GM13977 (cell line): ENCODE results near the gene TMEM163.
"Not testable (repeated sequence)": the region's sequence is repeated elsewhere in the genome, so short reads cannot be mapped to it uniquely, and the experiment has no call there.

Experiments
- DNase-seq: peaks from one replicate; pipeline ENCODE4 v3.0.0; 2012; ENCODE audit warnings: low spot score
- in situ Hi-C: fragments of 300-500 bp; cut with MboI; formaldehyde crosslinking; loops from one replicate; pipeline ENCODE4 v1.12.0; 2022; ENCODE audit warnings: low sequenced_read_pairs, low pct_unique_long_range_greater_than_20kb, mixed read lengths, inconsistent platforms; ENCODE audit not compliant: unreplicated experiment
- TF ChIP-seq, protein P1 (sequence below): IDR thresholded peaks from 2 replicates; pipeline ENCODE4 v1.5.1; 2012; ENCODE audit warnings: mild to moderate bottlenecking, control low read depth; ENCODE audit not compliant: insufficient read depth; ENCODE audit errors: extremely low read depth, missing control alignments

Gene TMEM163

DNA sequence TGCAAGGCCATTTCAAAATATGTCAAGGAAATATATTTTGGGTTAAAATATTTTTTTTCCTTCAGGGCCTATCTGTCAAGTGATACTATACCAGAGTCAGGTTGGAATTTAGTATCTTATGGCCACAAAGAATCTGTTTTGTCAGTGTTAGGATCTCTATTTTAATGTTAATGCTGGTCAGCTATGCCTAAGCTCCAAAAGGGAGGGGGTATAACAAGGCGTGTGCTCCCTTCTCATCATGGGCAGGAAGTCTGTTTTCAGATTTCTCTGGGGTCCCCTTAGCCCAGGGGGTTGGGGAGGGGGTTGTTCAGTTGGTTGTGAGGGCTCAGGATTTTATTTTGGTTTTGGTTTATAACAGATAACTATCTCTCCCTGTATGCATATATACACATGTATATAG, 126.4 kb downstream of the TMEM163 start:
- DNase-seq = no peak
- TF ChIP-seq, protein P1, sequence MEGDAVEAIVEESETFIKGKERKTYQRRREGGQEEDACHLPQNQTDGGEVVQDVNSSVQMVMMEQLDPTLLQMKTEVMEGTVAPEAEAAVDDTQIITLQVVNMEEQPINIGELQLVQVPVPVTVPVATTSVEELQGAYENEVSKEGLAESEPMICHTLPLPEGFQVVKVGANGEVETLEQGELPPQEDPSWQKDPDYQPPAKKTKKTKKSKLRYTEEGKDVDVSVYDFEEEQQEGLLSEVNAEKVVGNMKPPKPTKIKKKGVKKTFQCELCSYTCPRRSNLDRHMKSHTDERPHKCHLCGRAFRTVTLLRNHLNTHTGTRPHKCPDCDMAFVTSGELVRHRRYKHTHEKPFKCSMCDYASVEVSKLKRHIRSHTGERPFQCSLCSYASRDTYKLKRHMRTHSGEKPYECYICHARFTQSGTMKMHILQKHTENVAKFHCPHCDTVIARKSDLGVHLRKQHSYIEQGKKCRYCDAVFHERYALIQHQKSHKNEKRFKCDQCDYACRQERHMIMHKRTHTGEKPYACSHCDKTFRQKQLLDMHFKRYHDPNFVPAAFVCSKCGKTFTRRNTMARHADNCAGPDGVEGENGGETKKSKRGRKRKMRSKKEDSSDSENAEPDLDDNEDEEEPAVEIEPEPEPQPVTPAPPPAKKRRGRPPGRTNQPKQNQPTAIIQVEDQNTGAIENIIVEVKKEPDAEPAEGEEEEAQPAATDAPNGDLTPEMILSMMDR = no peak
- in situ Hi-C loops = no loop called here

DNA sequence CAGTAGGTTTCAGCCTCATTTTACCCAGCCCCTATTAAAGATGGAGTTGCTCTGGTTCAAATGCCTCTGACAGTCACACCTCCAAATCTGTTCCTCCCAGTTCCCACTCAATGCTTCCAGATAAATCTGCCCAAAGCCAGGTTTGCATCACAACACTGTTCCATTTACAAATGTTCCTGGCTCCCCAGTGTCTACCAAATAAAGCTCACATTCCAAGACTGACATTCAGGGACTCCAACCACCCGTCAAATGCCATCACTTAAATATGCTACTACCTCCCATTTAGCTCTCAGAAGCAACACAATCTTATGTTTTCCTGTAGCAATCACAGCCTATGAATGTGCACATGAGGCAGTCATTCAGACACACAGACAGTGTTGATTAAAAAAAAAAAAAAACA, 127.3 kb downstream of the TMEM163 start:
- TF ChIP-seq, protein P1 = no peak
- DNase-seq = no peak
- in situ Hi-C loops = no loop called here

DNA sequence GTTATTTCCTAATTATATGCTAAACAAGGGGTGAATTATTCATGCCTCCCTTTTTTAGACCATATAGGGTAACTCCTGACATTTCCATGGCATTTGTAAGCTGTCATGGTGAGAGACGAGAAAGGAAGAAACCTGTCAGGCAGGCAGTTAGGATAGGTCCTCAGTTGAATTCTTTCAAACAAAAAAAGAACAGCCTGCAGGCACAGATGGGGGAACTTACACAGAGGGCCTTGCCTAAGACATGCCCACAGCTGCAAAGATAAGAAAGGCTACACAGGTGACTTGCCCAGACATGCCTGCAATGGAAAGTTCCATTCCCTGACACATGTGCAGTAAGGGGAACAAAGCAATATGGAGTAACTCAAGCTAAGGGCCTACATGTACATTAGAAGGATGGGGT, 128.1 kb downstream of the TMEM163 start:
- TF ChIP-seq, protein P1 = no peak
- in situ Hi-C loops = no loop called here
- DNase-seq = no peak

DNA sequence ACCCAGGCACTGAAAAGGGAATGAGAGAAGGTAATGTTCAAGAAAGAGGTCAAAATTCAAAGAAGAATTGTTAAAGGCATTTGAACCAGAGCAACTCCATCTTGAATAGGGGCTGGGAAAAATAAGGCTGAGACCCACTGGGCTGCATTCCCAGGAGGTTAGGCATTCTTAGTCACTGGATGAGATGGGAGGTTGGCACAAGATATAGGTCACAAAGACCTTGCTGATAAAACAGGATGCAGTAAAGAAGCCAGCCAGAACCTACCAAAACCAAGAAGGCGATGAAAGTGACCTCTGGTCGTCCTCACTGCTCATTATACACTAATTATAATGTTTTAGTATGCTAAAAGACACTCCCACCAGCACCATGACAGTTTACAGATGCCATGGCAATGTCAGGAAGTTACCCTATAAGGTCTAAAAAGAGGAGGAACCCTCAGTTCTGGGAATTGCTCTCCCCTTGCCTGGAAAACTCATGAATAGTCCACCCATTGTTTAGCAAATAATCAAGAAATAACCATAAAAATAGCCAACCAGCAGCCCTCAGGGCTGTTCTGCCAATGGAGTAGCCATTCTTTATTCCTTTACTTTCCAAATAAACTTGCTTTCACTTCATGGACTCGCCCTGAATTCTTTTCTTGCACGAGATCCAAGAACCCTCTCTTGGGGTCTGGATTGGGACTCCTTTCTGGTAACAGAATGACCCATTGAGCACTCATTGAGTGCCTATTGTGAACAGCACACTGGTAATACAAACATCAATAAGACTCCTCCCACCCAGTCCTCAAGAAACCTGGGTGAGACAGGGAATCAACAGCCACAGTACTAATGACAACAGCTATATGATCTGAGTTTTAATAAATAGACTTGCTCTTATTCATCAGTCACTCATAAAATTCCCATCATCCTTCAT, 129.4 kb downstream of the TMEM163 start:
- DNase-seq, in situ Hi-C loops: not testable (repeated sequence)

DNA sequence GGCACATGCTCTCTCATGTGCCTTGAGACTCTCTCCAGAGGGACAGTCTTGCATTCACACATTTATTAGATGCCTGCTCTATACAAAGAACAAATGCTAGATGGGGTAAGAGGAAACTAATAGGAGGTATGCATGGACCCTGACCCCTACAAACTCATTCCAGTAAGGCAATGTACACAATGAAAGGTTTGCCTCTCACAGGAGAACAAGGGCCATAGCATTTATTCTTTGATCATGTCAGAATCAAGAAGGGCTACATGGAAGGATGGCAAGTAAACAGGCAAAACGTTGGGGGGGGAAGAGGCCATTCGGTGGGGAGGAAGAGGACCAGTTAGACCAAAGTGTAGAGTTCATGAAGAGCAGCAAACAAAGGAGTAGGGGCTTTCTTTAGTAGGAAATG, 130.2 kb downstream of the TMEM163 start:
- no peak for DNase-seq
- TF ChIP-seq, protein P1 = no peak
- in situ Hi-C loops = no loop called here

DNA sequence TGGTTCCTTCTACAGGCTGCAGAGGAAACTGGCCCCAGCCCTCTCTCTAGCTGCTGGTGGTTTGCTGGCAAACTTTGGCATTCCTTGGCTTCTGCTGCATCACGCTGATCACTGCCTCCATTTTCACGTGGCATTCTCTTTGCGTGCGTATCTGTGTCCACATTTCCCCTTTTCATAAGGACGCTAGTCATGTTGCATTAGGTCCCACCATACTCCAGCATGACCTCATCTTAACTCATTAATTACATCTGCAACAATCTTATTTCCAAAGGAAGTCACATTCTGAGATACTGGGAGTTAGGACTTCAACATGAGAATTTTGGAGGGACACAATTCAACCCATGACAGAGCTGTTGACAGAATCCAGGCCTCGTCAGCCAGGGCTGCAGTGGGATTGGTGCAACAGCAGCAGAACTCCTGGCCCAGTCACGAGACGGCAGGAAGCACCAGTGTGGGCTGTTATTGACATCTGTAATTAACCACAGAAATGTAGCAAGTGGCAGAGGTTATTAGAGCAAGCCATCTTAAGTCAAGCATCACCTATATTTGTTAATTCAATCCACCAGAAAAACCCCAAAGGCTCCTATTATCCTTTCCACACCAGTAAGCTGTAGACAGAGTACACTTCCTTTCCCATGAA, 132.4 kb downstream of the TMEM163 start:
- TF ChIP-seq, protein P1 = no peak
- no peak for DNase-seq
- in situ Hi-C loops = no loop called here

DNA sequence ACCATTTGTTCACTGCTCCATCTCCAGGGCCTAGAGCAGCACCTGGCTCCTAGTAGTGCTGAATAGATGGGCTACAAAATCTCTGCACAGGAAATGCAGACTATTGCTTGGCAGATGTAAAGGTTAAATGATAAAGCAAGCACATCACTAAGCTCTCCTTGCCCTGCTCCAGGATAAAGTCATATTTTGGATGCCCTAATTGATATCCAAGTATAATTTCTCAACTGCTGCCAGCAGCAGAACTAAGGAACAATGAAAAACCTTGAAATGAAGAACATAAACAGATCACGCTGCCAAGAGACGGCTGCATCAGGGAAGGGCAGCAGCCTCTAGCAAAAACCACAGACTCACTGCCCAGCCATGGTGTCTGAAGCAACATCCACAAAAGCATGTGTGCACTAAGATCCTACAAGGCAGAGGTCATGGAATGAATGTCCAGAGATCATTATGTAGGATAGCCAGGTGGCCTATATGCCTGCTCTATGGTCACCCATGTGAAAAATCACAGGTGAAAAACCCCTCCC, 134.7 kb downstream of the TMEM163 start:
- DNase-seq = no peak
- TF ChIP-seq, protein P1 = no peak
- in situ Hi-C loops = no loop called here
